Neutrophil (primary cell): ENCODE measurements around the gene MAP3K9.

Experiments used
- H3K27ac ChIP-seq: fragments of 200-600 bp; sonication (generic); 2 replicates; pipeline ENCODE4 v1.5.1; 2016; ENCODE audit warnings: mild to moderate bottlenecking, moderate library complexity
- H3K27me3 ChIP-seq: fragments of 200-600 bp; sonication (generic); 2 replicates; pipeline ENCODE4 v1.6.0; 2016; ENCODE audit warnings: mild to moderate bottlenecking
- H3K36me3 ChIP-seq: fragments of 200-600 bp; sonication (generic); 2 replicates; pipeline ENCODE4 v1.5.1; 2017
- H3K4me1 ChIP-seq, 2 experiments: fragments of 200-600 bp in 1 of 2; sonication (generic) in 1 of 2; 1 replicate in 1 of 2; 2 replicates in 1 of 2; pipeline versions ENCODE4 v1.5.1 to v1.6.1; 2013 to 2016; ENCODE audit warnings: low read depth in 1 of 2, low read length in 1 of 2, mild to moderate bottlenecking in 1 of 2, moderate library complexity in 1 of 2; ENCODE audit not compliant: control insufficient read depth in 1 of 2, insufficient read depth in 1 of 2
- H3K4me3 ChIP-seq, 2 experiments: fragments of 200-600 bp in 1 of 2; sonication (generic) in 1 of 2; 1 replicate in 1 of 2; 2 replicates in 1 of 2; pipeline ENCODE4 v1.5.1; 2013 to 2016; ENCODE audit warnings: low read depth in 1 of 2, low read length in 1 of 2, mild to moderate bottlenecking in 1 of 2, moderate library complexity in 1 of 2
- H3K9me3 ChIP-seq: fragments of 200-600 bp; sonication (generic); 2 replicates; pipeline ENCODE4 v1.5.1; 2016
- TF ChIP-seq, protein P1 (sequence below): fragments of 200-600 bp; sonication (generic); IDR thresholded peaks from 2 replicates; pipeline ENCODE4 v1.5.1; 2016; ENCODE audit warnings: antibody characterized with exemption

MAP3K9 gene

DNA sequence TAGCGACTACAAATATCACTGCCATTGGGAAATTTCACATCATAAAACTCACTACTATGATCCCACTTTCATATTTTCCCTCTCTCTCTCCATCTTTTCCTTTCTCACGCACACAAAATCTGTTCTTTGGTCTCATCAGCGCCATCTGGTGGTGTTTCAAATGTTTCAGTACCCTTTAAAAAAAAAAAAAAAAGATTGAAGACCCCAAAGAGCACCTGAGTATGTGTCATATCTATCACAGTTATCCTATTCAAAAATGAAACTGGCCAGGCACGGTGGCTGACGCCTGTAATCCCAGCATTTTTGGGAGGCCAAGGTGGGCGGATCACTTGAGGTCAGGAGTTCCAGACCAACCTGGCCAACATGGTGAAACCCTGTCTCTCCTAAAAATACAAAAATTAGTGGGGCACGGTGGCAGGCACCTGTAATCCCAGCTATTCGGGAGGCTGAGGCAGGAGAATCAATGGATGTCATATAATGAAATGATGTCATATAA lies 95.2 kb downstream of the MAP3K9 start:
- H3K36me3 ChIP-seq, result no peaks in the 10 kb centered on the region
- no peaks in the 10 kb centered on the region for H3K9me3 ChIP-seq
- no peak overlapping the region for H3K4me3 ChIP-seq
- H3K4me1 ChIP-seq, result no peaks in the 10 kb centered on the region
- TF ChIP-seq, protein P1, sequence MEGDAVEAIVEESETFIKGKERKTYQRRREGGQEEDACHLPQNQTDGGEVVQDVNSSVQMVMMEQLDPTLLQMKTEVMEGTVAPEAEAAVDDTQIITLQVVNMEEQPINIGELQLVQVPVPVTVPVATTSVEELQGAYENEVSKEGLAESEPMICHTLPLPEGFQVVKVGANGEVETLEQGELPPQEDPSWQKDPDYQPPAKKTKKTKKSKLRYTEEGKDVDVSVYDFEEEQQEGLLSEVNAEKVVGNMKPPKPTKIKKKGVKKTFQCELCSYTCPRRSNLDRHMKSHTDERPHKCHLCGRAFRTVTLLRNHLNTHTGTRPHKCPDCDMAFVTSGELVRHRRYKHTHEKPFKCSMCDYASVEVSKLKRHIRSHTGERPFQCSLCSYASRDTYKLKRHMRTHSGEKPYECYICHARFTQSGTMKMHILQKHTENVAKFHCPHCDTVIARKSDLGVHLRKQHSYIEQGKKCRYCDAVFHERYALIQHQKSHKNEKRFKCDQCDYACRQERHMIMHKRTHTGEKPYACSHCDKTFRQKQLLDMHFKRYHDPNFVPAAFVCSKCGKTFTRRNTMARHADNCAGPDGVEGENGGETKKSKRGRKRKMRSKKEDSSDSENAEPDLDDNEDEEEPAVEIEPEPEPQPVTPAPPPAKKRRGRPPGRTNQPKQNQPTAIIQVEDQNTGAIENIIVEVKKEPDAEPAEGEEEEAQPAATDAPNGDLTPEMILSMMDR, result peak; percentile 29
- H3K27me3 ChIP-seq, result peaks cover 46% of the 10 kb centered on the region
- no peak overlapping the region for H3K27ac ChIP-seq

- H3K27me3 ChIP-seq, result peaks cover 41% of the 10 kb centered on the region
- no peaks in the 10 kb centered on the region for H3K4me1 ChIP-seq
- H3K27ac ChIP-seq, result no peak overlapping the region
- no peak overlapping the region for H3K4me3 ChIP-seq
- H3K36me3 ChIP-seq, result no peaks in the 10 kb centered on the region
- TF ChIP-seq, protein P1, result no peak
- no peaks in the 10 kb centered on the region for H3K9me3 ChIP-seq
Measured at GRCh38 chr14:70713511-70713916, 95.8 kb downstream of the MAP3K9 start.

DNA sequence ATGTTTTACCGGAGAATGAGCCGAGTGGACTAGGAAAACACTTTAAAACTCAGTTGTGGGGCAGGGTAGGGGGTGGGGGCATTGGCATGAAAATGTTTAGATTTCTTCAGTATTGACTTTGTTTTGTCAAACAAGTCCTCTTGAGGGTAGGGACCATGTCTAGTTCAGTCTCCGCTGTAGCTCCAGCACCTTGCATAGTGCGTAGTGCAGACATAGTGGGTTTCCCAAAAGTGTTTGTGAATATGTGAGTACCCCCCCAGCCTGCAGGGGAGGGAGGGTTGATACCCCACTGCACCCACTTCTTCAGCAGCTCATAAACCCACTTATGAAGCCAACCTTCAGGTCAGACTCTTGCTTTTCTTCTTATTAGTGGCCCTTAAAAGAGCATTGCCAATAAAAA lies 96.2 kb downstream of the MAP3K9 start:
- Histone ChIP-seq H3K4me3 (no peak overlapping the region), H3K9me3 (no peaks in the 10 kb centered on the region), H3K4me1 (no peaks in the 10 kb centered on the region), H3K27ac (no peak overlapping the region), H3K36me3 (no peaks in the 10 kb centered on the region), H3K27me3 (peaks cover 37% of the 10 kb centered on the region)
- TF ChIP-seq, protein P1, result no peak

DNA sequence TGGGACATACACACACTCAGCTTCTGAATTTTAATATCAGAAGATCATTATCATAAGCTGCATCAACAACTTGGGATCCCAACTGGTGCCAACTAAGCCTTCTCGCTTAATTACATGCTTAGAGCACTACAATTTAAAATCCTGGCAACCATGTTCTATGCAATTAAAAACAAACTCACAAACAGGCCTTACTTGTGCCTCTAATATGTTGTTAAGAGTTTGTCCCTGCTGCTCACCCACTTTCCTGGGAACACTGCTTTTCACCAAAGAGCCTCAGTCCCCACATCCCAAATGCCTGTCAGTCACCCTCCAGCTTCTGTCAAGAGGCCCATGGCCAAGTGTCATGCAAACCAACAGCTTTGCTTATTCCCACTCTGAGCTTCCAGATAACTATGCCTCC lies 97.9 kb downstream of the MAP3K9 start:
- Histone ChIP-seq H3K36me3 (no peaks in the 10 kb centered on the region), H3K27me3 (peaks cover 28% of the 10 kb centered on the region), H3K27ac (no peak overlapping the region), H3K4me1 (no peaks in the 10 kb centered on the region), H3K9me3 (no peaks in the 10 kb centered on the region), H3K4me3 (no peak overlapping the region)
- TF ChIP-seq, protein P1, result no peak

DNA sequence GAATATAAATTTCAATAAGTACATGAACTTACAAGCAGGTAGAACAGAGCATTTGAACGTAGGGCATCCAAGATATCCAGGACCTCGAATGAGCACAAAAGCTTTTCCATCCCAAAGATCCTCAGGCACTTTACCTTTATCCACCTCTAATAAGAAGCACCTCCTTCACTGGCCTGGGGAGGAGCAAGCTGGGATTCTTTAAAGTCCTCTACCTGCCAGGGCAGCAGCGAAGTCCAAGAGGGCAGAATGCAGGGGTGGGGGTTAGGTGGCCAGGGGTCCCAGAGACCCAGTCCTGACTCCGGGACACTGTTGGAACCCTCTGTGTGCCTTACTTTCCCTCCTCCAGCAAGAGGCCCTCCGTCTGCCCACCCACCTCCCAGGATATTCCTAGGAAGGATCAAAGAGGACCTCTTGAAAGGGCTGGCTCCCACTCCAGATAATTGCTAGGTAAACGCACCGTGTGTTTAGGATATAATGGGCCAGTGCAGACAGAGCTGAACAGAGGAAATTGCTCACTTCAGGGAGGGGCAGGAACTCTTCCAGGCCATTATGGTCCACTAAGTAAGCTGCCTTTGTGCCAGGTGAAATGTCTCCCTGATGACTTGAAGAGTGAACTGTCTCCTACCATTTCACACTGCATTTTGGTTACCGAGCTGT lies 99.5 kb downstream of the MAP3K9 start:
- Histone ChIP-seq H3K4me1 (no peaks in the 10 kb centered on the region), H3K27ac (no peak overlapping the region), H3K27me3 (peaks cover 26% of the 10 kb centered on the region), H3K36me3 (no peaks in the 10 kb centered on the region), H3K9me3 (no peaks in the 10 kb centered on the region), H3K4me3 (no peak overlapping the region)
- TF ChIP-seq, protein P1, result no peak
